ENCODE measurements around the gene PRKAR2B.

GRCh38 chr7:107051376-107051775, 6.9 kb downstream of the PRKAR2B start:
- TF ChIP-seq POLR2A (IDR thresholded peaks at IDR 0.05) (no peak), CTCF (IDR thresholded peaks at IDR 0.05) (no peak)
